Measurements from ENCODE around the gene PFAS.

DNA sequence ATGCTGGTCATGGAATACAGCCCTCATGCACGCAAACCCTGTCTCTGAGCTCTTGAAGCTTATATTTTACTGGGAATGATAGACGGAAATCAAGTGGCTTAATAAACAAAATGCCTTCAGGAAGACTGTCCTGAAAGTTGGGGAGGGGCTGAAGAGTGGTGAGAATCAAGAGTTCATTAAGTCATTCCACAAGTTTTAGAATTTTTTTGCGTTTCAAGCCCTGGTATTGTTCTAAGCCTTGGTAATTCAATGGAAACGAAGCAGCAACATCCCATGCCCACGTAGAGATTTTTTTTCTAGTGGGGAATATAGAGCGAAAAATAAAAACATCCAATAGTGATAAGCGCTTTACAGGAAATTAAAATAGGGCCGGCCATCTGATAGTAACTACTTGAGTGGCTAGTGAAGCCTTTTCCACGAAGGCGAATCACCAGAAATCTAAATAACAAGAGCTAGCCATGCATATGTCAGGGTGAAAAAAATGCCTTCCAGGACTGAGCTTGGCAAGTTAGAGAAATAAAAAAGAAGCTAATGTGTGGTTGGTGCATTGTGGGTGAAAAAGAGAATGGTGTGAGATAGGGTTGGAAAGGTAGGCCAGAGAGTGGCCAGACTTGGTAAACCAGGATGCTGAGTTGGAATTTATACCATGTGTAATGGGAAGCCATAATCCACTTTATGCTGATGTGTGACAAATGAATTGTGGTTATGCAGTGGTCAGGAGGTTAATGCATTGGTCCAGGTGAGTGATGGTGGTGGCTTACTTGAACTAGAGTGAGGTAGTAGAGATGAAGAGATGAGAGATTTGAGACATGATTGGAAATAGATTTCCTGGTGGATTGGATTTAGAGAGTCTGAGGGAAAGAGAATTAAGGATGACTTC lies 772 bp downstream of the PFAS start:
- TF ChIP-seq, protein P1, sequence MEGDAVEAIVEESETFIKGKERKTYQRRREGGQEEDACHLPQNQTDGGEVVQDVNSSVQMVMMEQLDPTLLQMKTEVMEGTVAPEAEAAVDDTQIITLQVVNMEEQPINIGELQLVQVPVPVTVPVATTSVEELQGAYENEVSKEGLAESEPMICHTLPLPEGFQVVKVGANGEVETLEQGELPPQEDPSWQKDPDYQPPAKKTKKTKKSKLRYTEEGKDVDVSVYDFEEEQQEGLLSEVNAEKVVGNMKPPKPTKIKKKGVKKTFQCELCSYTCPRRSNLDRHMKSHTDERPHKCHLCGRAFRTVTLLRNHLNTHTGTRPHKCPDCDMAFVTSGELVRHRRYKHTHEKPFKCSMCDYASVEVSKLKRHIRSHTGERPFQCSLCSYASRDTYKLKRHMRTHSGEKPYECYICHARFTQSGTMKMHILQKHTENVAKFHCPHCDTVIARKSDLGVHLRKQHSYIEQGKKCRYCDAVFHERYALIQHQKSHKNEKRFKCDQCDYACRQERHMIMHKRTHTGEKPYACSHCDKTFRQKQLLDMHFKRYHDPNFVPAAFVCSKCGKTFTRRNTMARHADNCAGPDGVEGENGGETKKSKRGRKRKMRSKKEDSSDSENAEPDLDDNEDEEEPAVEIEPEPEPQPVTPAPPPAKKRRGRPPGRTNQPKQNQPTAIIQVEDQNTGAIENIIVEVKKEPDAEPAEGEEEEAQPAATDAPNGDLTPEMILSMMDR (IDR thresholded peaks at IDR 0.05 in 2 of 3, conservative IDR thresholded peaks at IDR 0.05 in 1 of 3; ENCODE audit: borderline replicate concordance in 1 of 3, insufficient read depth in 1 of 3, low read depth in 2 of 3, low read length in 2 of 3), result no peak
- TF ChIP-seq POLR2A (IDR thresholded peaks at IDR 0.05; ENCODE audit: borderline replicate concordance, extremely low read depth, insufficient read depth, insufficient read length) (no peak), YY1 (IDR thresholded peaks at IDR 0.05; ENCODE audit: extremely low read depth, insufficient replicate concordance, low read depth, low read length) (no peak)

Measured in HCT116 (cell line).